ENCODE measurements around the gene C22orf15.

- TF ChIP-seq EZH2phosphoT487 (IDR thresholded peaks at IDR 0.05; ENCODE audit: borderline replicate concordance) (no peak), MAX (IDR thresholded peaks at IDR 0.05) (no peak), CTCF (IDR thresholded peaks at IDR 0.05 in 2 of 3, conservative IDR thresholded peaks at IDR 0.05 in 1 of 3; ENCODE audit: borderline replicate concordance in 1 of 3, insufficient read depth in 1 of 3, low read depth in 2 of 3, low read length in 2 of 3) (no peak), ATF3 (IDR thresholded peaks at IDR 0.05) (no peak), TCF7L2 (IDR thresholded peaks at IDR 0.05; ENCODE audit: borderline replicate concordance, extremely low read depth, insufficient read depth, insufficient read length) (no peak), POLR2A (IDR thresholded peaks at IDR 0.05; ENCODE audit: borderline replicate concordance, extremely low read depth, insufficient read depth, insufficient read length) (no peak), REST (IDR thresholded peaks at IDR 0.05; ENCODE audit: low read depth) (no peak), CEBPB (IDR thresholded peaks at IDR 0.05; ENCODE audit: low read depth) (no peak), RAD21 (IDR thresholded peaks at IDR 0.05; ENCODE audit: low read depth) (no peak), EGR1 (IDR thresholded peaks at IDR 0.05; ENCODE audit: low read depth) (no peak), EZH2 (IDR thresholded peaks at IDR 0.05) (no peak), SP1 (IDR thresholded peaks at IDR 0.05; ENCODE audit: low read depth) (no peak)
These were observed 30.5 kb downstream of the C22orf15 start for GRCh38 chr22:23793326-23793725.
